OCI-M2 (cell line): ENCODE measurements around the gene TAF1C.

Source experiments
- DNase-seq: peaks from one replicate; lab custom pipeline; 2025; ENCODE audit not compliant: unreplicated experiment; lab: John Stamatoyannopoulos, UW

TAF1C gene

DNA sequence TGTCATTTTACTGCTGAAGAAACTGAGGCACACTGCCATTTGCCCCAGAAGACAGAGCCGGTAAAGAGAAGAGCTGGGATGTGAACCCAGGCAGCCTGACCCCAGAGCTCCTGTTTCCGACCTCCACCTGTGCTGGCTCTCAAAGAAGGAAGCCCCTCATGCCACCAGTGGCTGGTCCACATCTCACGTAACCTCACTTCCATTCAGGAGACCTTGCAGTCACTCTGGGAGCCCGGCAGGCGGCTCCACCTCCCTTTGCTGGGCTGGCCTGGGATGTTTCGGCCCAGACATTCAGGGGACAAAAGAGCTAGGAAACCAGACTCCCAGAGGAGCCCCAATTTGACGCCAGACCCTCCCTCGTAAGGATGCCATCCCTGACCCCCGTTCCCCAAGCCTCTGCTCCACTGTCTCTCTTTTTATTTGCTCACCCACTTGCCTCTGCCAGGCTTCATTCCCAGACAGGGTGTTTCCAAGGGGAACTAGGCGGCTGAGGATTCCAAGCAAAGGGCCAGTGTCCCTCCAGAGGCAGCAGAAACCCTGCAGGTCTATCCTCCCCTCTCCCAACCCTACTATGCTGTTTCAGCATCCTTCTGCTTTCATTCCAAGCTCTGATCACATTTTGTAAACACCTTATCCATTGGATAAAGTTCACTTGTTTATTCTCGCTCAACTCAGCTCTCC lies 2.8 kb downstream of the TAF1C start:
- DNase-seq: no peak

DNA sequence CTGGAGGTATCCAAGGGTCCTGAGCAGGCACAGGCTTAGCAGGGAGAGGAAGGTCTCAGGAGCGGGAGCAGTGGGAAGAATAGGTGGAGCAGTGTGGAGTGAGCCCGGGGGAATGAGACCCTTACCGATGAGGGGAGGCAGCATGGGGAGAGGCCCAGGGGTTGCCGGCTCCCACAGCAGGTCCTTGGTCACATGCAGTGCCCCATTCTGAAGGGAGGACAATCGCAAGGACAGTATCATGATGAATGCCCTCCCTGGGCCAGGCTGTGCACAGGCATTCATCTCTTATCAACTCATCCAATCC lies 3.3 kb downstream of the TAF1C start:
- no peak for DNase-seq

- no peak for DNase-seq
These were observed 3.9 kb downstream of the TAF1C start for GRCh38 chr16:84182680-84183571.

DNA sequence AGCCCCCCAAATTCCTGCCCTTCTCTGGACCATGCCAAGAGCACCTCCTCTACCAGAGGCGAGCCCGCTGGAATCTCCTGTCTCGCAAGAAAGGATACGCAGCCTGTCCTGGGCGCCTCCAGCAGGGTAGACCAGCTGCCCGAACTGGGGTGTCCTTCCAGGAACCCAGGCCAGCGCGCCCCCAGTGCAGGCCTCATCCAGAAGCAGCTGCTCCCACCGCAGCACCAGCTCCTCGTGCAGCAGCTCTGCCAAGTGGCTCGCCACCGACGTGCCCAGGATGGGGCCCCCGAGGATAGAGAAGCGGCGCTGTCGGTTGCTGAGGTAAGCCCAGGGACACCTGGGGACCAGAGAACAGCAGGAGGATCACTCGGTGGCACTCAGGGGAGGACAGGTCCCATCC lies 4.8 kb downstream of the TAF1C start:
- no peak for DNase-seq

- no peak for DNase-seq
These were observed 5.5 kb downstream of the TAF1C start for GRCh38 chr16:84181144-84181915.

DNA sequence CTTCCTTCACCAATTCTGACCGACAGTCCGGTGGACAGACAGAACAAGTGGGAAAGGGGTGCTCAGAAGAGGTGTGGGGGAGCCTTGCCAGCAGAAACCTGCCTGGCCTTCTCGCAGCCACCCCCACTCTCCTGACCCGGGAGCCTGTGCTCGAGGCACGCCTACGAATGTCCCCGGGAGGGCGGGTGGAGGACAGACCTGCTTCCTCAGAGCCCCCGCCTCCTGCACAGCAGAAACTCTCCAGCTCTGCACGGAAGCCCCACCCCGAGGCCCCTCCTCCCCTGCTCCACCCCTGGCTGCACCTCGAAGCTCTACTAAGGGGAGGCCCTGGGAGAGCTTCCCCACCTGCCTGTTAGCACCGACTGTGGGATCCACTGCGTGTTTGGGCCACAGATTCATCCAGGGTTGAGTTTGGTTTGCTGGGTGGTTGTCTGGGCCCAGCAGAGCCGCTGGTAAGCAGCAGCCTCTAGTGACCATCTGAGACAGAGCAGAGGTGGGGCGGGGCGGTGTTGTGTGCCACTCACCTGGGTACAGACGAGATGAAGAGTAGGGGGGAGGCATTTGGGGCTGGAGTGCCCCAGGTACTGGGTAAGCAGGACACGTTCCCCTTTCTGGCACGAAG lies 6.2 kb downstream of the TAF1C start:
- DNase-seq: no peak

DNA sequence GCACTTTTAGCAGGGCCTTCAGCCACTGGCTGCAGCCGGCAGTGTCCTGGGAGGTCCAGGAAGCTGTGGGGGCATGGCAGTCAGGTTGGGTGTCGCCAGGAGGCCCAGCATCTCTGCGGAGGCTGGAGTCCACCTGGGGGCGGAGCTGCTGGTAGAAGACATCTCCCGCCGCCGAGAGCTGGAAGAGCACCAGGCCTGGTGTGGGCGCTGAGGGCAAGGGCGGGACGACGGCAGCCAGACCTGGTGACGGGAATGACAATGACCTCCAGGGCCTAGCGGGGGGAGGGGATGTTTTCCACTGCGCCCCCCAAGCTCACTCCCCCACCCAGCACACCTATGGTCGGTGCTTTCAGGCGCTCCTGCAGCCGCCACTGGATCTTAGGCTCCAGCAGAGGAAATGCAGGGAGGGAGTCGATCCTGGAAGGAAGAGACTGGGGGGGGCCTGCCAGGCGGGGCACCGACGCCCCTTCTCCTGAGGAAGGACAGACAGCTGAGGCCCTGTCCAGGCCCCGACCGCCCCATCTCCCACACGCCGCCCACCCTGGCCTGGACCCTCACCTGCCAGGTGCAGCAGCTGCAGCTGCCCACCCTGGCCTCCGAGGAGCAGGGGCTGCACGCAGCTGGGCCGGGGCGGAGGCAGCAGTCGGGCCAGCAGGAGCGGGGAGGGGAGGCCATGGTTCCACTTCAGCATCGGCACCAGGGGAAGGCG lies 7.1 kb downstream of the TAF1C start:
- DNase-seq: no peak

- no peak for DNase-seq
These were observed 7.8 kb downstream of the TAF1C start for GRCh38 chr16:84178892-84179611.

DNA sequence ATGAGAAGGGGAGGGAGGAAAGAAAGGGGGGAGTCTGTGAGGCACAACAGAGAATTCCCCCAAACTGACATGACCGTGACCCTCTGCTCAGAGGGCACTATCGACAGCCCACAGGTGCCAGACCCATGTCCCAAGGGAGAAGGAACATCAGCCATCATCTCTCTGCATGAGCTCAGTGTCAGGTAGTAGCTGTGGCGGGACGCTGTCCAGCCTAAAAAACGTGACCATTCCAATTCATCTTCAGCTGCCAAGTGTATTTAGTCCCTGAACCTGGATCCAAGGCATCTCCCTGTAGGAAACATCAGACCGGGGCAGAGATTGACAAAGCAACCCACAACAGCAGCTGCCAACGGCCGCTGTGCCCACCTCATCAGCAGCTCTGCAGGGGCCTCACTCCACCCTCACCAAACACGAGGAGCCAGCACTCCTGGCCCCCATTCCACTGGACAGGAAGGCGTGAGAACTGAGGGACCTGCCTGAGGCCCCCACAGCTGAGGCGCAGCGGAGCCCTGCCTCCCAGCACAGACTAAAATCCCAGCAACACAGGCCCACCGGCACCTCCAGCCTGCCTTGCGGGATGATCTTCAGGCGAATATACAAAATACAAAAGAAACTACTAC lies 8.6 kb downstream of the TAF1C start:
- DNase-seq: no peak

DNA sequence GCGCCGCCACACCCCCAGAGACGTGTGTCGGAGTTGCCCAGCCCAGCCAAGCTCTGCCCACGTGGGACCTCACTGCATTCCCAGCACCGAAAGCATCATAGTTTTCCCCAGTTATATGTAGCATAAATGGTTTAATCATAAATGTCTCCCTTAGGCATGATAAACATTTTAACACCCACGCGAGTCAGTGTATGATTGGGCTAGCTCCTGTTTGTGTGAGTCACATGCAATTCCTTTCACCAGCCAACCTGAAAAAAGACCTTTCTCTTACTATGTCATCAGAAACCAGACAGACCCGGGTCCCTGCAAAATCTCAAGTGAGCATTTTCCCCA lies 9.2 kb downstream of the TAF1C start:
- no peak for DNase-seq

DNA sequence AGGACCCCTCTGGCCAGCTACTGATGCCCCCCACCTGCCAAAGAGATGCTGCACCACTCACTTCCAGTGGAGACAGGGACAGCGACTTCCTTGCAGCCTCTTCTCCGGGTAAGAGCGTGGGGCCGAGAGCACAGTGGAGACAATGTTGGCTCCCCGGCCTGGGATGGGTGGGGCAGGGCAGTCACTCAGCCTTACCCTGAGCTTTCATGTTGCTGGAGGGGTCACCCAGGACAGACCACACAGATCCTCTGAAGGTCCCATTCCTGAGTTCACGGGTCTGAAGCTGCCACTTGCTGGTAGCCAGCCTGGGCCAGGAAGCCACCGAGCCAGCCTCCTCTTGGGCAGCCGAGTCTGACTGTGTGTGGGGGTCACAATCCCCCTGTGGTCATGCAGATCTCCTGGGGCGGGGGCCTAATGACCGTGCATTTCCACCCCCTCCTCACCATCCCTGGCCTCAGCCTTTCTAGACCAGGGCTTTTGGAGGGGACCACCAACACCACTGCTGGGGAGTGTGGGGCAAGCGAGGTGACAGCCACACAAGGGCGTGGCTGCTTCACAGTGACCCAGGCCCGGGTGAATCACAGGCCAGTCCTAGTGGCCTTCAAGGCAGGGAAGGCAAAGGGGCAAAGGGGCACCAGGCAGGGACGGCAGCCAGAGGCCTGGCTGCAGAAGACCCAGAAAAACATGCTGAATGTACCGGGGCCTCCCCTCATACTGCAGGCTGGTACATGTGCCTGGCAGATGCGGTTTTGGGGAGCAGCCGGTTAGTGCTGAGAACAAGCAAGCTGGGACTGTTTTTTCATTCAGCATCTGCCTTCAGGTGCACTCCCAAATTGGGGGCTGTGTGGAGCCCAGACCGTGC lies 10.4 kb downstream of the TAF1C start:
- no peak for DNase-seq

- peak; percentile 19 for DNase-seq
These were observed 11.3 kb downstream of the TAF1C start for GRCh38 chr16:84175350-84176081.

GRCh38 chr16:84174396-84174795 lies 12.5 kb downstream of the TAF1C start:
- no peak for DNase-seq

- no peak for DNase-seq
These were observed 17.0 kb downstream of the TAF1C start for GRCh38 chr16:84169765-84170310.

DNA sequence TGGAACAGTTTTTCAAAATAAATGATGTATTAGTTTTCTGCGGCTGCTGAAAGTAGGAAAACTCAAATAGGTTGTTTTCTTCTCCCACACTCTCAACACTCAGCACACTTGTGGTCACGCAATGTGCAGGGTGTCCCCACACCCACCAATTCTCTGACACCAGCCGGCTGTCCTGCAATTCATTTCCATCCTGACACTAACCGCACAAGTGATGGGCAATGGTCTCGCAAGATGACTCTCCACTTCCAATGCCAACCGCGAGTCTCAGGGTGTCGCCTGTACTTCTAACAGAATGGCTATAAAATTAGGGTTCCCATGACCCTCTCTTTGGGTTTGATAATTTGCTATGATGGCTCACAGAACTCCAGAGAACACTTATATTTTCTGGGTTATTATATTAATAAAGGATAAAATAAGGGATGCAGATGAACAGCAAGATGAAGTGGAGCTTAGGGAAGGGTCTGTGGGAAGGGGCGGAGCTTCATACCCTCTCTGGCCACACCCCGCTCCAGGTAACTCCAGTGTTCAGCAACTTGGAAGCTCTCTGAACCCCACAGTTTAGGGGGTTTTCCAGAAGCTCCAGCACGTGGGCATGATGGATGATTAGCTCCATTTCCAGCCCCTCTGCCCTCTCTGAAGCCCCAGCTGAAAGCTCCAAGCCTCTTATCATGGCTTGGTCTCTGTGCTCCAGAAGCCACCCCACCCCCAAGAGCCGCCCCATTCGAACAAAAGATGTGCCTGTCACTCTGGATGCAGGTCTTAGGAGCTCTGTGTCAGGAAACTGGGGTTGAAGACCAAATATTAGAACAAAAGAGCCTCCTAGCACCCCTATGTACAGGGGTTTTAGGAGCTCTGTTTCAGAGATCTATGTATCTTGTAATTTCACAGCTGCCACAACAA lies 19.8 kb downstream of the TAF1C start:
- DNase-seq: no peak

GRCh38 chr16:84165746-84166145 lies 21.1 kb downstream of the TAF1C start:
- DNase-seq: no peak

GRCh38 chr16:84161801-84162200 lies 25.1 kb downstream of the TAF1C start:
- no peak for DNase-seq
